Middle frontal gyrus (tissue), 1 donor: ENCODE measurements around the gene HIVEP3.
A peak's percentile ranks its signal among the peaks of the same experiment; 100 is the strongest.

ENCODE experiments used
- DNase-seq: peaks from one replicate; pipeline ENCODE4 v3.0.0-alpha.2; 2015; ENCODE audit warnings: low spot score; ENCODE audit errors: extremely low spot score

Gene HIVEP3

DNA sequence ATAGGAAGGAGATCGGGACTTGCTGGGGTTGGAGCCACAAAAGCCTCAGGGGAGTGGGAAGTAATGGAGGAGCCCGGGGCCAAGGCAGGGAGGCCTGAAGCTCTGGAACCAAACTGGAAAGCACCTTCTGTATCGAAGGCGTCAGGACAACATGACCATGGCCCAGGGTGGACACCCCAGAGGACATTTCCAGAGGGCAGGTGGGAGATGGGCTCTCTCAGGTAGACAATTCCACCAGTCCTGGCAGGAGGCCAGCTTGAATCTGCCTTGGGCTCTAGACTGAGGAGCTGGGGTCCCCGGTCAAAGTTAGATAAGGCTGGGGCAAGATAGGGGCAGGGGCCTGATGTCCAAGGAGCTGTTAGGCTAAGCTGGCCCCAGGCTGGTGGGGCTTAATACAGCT is 329.3 kb downstream of the HIVEP3 start:
- no peak for DNase-seq

DNA sequence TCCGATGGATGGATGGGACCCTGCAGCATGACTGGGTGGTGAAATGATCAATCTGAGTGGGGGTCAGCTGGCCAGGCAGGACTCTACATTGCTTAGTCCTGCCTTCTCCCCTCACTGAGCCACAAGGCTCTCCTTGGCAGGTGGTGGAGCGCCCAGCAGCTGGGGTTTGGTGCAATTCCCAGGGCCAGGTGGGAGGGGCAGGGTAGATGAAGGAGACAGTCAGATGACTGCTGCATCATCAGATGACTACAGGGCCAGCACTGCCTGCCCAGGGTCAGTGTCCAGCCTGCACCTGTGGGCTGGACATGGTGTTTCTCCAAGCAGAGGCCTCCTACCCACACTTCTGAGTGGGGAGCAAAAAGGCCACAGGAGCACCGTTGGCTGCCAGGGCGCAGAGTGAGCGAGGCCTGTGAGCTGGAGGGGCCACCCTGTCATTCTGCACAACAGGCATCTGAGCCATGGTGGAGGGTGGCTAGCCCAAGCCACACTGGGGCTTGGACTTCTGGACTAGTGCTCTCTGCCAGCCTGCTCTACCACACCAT is 330.3 kb downstream of the HIVEP3 start:
- DNase-seq: no peak

DNA sequence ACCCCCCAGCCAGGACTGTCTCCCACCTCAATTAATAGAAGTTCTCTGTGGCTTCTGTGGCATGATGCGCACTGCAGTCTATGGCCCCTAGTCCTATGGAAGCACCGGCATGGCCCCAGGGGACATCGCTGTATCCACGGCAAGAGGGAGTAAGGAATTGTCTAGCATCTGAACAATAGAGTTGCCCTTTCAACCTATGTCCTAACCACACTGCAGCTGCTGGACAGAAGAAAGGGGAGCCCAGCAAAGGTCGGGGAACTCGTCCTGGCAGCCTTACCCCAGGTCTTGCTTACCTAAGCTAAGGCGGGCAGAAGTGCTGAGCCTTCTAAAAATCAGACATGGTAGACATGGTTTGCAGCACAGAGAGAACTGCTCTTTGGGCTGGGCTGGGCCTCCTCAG is 330.9 kb downstream of the HIVEP3 start:
- no peak for DNase-seq

DNA sequence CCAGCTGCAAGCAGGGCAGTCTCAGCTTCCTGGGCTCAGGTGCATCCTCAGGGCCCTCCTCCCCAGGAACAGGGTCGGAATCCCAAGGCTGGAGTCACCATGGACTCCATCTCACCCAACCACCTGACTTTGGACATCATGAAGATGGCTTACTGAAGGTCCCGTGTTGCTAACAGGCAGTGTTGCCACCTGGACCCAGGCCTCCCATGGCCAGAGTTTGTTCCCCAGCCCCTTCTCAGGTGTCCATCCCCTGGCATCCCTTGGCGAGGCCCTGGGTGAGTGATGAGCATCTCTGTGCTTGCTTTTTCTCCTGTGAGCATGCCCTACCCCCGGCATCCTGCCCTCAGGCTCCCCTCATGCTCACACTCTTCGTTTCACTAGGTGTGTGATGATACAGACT is 332.5 kb downstream of the HIVEP3 start:
- DNase-seq: no peak

DNA sequence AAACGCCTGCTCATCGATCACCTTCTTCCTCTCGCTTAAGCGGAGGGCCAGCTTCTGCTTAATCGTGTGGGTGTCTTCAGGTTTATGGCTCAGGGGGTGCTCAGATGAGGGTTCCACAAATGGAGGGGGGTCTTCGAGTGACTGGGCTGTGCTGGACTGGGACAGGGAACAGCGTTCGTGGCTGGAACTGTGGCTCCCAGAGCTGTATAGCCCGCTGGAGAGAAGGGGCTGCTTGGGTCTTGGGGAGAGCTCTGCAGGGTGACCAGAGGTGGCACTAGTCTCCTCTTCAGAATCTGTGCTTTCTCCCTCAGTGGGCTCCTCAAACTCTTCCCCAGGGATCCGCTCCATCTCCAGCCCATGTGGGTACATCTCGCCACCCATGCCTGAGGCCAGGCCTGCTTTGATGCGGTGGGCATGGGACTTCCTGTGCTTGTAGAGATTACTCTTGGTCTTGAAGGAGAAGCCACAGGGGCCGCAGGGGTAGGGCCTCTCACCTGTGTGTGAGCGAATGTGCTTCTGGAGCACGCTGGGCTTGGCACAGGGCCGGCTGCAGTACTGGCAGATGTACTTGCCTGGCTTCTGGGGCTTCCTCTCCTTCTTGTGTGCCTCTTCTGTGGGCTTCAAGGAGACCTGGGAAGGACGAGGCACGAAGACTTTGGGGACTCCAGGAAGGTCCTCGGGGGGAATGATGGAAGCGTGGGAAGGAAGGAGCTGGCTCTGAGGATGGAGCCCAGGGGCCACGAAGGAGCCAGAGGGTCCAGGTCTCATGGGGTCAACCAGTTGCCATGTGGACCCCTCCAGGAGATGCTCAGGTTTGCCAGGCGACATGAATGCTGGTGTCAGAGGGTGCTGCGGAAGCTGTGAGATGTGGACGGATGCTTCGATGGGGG is 334.8 kb downstream of the HIVEP3 start:
- DNase-seq: no peak

DNA sequence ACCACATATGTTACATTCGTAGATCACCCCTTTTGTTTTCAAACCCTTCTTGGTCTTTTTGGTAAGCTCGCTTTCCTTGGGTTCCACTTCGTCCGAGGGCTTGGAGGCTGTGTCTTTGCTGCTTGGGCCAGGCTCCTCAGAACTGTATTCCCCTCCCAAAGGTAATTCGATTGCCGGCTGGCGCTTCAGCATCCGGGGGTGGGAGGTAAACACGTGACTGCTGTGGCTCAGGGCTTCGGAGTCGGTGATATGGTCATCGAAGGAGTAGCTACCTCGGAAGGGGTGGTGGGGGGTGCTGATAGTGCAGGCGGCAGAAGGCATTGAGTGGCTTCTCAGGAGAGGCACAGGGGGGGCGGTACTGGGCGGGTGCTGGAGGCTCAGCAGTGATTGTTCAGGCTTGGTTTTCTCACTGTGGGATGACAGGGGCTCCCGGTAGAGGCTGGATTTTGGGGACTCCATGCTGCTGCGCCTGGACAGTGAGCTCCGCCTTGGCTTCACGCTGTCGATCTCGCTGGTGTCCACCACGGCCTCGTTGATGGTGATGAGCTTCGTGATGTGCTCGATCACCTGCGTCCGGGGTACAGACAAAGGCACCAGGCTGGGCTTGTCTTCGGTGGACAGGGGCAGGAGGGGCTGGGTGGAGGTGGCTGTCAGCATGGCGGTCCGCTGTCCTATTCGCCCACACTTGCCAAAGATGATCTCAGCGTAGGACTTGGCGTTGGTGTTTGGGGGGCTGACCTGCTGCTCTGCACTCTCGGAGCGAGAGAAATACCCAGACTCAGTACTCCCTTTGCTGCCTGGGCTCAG is 335.7 kb downstream of the HIVEP3 start:
- no peak for DNase-seq

DNA sequence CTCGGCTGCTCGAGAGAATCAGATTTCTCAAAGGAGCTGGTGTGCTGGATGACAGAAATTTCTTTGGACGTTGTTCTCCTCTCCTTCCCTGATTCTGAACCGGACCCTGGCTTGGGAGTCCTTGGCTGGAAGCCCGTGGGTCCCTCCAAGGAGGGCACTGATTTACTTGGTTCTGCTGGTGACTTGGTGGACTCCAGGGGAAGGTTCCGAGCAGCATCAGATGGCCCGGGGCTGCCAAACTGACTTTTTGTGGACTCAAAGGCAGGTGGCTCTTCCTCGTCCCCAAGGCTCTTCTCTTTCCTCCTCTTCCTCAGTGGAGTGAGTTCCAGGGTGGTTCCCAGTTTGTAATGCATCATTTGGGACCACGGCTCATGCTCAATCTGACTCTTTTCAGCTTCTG is 336.4 kb downstream of the HIVEP3 start:
- no peak for DNase-seq

DNA sequence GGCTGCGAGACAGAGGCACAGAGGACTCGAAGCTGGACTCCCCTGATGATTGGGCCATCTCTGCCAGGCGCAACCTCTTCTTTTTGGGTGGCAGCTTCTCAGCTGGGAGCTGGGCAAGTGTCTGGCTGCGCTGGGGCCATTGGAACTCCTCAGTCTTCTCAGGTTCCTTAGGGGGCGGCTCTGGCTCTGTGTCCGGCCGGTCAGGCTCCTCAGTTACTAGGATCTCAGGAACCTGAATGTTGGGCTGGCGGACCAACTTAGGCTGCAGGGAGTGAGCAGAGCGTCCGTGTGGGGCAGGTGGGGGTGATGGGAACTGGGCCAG is 336.8 kb downstream of the HIVEP3 start:
- no peak for DNase-seq

DNA sequence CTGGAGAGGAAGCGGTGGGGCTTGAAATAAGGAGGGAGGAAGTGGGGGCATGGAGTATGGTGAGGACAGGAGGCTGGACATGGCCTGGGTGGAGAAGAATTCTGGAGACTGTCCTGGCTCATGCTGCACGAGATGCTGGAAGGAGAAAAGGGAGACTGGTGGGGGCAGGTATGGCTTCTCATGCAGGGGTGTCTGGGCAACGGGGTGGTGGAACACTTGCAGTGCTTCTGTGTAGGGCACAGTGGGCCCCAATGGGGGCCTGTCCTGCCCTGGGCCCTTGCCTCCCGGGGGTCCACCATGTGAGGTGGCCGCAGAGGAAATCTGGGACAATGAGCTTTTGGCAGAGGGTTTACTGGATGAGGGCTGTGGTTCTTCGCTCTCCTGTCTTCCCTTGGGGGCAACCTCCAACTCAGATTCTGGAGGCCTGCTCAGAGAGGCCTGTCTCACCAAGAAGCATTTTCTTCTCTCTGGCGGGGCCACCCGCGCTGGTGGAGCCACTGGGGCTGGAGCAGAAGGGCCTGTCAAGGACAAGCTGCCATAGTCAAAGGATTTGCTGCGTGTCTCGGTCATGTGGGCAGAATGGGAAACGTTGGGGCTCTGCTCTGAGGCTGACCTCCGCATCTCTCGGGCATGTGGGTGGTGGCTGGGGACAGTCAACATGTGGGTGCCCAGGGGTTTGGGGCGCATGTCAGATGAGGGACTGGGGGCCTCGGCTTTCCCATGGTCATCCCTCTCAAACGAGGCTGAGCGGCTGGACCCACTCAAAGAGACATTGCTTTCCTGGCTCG is 337.3 kb downstream of the HIVEP3 start:
- DNase-seq: no peak

DNA sequence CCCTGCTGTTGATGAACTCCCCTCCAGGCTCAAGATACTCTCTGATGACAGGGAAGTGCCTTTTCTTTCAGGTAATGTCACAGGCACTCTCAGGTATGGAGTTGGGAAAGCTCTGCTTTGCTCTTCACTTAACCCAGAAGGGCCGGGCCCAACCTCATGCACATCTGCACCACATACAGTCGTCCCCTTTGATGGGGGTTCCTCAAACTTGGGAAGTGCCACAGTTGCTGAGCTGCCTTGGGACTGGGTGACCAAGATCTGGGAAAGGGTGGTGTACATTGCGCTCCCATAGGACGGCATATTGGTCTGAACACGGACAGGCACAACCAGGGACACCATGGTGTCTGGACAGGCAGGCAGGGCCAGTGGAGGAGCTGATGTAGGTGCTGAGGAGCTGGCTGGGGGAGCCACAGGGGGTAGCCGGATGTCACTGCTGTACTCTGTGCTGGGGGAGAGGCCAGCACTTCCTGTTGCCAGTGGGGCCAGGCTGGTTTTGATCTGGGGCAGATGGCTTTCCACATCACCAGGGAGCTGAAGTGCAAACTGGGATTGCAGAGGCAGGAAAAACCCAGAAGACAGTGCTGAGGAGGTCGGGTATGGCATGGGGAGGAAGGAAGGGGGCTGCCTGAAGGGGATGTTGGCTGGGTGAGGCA is 338.1 kb downstream of the HIVEP3 start:
- no peak for DNase-seq

DNA sequence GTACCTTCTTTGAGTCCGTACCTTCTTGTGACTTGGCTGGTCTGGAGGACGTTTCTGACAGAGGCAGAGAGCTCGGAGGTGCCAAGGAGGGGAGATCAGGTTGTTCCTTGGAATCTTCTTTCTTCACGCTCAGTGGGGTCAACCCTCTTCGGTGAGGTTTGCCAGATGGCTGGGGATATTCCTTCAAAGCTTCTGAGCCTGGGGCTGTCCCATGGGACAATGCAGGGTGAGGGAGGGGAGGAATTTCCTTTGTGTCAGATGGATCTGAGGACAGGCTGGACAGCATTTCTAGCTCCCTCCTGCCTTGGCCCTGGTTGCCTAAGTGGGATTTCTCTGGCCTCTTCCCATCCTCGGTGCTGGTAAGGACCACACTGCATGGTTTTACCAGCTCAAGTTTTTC is 338.7 kb downstream of the HIVEP3 start:
- DNase-seq: no peak

DNA sequence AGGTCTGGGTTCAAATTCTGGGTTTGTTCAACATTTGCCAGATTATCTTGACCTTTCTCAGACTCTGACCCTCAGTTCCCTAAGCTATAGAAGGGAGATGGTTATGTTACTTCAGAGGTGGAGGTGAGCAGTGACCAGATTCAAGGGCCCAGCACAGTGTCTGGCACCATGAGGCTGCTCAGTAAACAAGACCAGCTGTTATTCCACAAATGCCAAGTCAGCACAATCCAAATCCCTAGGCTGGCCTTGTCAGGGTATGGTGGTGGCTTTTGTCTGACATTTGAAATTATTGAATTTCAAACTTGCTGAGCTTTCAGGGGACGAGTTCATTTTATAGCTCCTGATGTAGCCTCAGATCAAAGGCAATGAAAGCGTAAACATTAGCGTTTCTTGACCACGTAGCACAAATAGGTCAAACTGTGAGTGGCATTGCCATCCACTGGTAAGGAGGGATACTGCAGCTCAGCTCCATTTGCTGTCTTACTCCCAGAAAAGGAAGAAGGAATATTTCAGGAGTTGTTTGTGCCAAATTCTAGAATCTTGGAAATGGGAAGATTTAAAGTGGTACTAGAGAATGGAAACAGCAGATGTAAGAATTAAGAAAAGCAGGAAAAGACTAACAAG is 339.9 kb downstream of the HIVEP3 start:
- no peak for DNase-seq

DNA sequence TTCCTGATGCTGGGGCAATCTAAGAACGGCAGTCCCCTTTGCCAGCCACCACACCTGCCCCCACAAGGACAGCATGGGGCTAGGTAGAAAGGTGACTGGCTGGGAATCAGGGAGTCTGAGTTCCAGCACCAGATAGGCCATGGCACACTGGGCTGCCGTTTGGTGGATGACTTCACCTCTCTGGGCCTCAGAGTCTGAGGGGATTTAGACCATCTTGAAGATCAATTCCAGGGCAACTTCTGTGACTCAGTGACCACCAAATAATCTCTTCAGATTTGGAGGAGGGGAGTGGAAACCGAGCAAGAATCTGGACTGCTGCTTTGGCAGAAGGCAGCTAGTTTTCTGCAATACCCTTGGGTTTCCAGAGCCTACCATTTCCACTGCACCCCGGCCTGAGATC is 342.1 kb downstream of the HIVEP3 start:
- DNase-seq: no peak

DNA sequence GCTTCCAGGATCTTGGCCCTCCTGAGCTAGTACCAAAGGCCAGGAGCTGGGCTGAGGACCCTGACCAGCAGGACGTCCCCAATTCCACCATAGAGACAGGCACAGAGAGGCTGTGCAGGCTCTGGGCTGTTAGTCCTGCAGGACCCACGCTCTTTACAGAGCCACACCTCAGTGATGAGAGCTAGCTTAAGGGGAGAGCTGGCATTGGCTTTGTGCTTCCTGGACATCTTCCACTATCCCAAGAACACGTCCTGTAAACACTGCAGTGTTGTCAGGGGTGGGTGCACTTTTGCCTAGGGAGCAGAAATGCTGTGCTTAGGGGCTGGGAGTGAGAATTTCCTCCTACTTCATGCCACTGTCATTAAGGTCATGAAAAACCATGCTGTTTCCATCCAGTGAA is 342.5 kb downstream of the HIVEP3 start:
- no peak for DNase-seq

DNA sequence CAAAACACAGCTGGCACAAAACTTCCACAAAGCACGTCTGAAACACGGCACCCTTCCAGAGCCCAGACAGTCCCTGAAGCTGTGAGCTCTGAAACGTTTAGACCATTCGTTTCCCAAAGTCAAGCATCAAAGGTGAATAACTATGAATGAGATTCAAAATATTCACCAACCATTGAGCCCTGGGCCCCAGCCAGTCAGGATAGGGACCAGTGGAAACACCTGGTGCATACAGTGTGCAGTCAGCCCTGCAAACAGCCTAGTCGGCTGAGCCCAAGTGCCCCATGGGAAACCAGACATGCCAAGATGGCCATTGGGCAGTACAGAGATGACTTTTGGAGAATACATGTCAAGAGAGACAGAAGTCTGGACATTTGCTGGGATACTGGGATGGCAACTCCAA is 343.9 kb downstream of the HIVEP3 start:
- no peak for DNase-seq

DNA sequence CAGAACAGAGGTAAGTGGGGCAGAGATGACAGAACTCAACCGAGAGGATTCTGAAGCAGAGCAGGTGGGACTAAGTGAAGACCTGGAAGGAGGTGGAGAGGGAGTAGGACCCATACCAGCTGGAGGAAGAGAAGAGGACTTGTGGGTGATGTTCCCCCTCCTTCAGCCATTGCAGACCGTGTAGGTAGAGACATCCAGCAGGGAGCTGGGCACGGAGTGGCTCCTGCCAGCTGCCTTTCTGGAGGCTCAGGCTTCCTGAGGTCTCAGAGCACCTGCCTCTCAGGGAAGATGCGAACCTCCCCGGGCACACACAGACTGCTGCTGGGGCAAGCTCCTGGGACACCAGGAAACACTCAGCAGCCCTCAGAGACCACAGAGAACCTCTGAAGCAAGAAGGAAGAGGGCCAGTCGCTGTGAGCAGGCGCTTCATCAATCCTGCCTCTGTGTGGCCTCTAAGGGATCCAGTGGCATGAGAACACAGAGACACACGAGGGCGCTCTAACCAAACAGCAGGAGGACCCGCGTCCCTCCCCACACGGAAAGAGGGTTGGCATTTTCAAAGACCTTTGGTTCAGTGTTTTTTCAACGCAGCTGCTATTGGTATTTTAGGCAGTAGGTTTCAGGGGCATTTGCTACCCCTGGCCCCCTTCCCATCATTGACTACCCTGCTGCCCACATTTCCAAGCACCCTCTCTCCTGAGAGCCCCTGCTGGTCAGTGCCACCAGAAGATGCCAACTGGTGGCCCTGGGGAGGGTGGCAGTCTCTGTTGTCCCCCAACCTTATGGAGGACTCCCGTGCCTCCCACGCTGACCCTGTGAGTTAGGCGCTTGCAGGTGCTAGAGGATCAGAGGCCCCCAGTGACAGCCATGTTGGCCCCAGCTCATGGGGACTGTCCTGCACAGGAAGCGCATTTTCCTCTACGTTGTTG is 344.7 kb downstream of the HIVEP3 start:
- DNase-seq: peak; percentile 79

DNA sequence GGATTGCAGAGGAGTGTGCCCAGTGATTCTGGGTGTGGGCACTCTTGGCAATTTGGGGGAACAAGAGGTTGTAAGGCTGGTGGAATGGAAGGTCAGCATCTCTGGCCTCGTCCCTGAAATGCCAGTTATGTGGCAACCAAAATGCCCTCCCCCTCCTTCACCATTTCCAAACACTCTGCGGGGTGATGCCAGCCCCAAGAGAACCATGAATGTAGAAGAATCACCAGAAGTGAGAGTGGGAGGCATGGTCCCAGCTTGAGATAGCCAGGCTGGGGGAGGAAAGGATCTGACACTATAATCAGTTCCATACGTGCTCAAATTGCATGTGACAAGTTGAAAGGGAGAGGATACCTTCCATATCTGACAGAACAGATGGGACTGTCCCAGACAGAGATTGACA is 345.5 kb downstream of the HIVEP3 start:
- DNase-seq: no peak

DNA sequence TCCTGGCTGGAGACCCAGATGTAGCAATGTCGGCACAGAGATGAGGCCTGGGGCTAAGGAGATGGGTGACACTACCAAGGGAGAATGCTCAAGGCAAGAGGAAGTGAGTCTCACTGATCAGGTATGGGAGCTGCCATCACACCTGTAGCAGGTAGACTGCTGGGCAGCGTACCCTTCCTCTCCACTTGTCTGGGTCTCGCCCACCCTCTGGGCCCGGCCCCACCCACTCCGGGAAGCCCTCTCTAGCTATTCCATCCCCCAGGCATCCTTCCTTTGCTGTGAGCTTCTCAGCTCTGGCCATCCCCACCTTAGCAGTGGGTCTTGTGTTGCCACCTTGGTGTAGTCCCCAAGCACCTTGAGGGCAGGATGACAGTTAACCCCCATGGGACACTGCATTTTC is 346.5 kb downstream of the HIVEP3 start:
- no peak for DNase-seq

DNA sequence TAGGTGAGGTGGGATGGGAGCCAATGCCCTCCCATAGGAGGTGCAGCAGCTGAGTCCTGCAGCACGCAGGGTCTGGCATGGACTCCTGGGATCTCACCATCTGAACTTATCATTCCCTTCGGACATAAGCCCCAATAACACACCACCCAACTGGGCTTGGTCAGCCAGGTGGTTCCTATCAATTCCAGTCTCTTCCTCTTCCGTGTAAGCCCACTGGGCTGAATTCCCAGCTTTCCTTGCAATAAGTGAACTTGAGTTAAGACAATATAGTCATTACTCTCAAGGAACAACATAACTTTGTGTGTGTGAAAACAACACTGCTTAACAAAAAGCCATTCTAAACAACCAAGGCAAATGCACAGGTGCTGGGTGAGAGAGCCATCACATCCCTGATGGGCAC is 347.7 kb downstream of the HIVEP3 start:
- DNase-seq: no peak

DNA sequence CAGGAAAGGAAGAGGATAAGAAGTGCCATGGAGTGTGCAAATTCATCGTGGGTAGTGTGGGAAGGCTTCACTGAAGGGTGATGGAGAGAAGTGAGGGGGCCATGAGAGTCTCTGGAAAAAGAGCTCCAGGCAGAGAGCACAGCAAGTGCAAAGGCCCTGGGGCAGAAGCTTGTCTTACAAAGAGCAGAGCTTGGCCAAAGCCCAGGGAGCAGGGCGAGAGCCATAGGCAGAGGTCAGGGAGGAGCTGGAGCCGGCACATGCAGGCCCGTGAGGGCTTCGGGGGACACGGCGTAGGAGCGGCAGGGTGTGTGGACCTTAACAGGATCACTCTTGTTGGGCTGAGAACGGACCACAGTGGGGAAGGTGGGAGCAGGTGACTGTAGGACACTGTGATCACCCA is 350.5 kb downstream of the HIVEP3 start:
- DNase-seq: no peak
